ENCODE data around the gene TMIGD3.

TMIGD3 gene

GRCh38 chr1:111475701-111476100 lies 27.7 kb downstream of the TMIGD3 start:
- peak; percentile 15 for DNase-seq (ENCODE audit: low spot score)

- DNase-seq (ENCODE audit: low spot score), result no peak
These were observed 28.9 kb downstream of the TMIGD3 start for GRCh38 chr1:111474521-111474920.

DNA sequence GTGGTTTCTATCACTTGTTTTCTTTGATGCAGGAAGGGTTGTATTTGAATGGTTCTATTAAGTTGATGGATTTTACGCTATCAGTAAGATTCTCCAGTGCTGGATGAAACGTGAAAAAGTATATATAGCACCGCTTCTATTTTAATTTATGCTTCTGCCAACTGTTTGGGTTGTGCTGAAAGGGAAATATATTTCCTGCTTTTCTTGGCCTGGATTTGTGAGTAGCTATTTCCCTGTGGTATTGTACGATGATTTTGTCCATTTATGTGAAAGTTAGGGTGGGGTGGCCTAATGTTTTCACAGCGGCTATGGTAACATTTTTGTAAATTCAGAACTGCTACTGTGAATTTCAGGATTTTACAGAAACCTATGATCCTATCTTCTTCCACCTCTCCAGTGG lies 29.3 kb downstream of the TMIGD3 start:
- DNase-seq (ENCODE audit: low spot score), result no peak

- DNase-seq (ENCODE audit: low spot score), result no peak
These were observed 31.9 kb downstream of the TMIGD3 start for GRCh38 chr1:111471538-111471937.

DNA sequence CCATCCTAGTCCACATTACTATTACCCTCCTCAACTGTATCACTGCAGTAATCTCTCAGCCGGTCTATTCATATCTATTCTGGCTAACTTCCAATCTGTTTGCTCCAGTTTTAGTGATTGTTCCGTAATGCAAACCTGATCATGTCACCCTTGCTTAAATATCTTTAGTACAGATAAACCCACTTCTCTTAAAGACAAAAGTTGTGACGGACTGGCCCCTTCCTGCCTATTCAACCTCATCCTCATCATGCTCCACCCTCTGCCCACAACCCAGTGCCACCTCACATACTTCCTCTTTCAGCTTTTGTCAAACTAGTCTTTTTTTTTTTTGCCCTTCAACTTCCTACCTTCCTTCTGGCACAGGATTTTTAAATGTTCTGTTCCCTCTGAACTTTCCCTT lies 32.4 kb downstream of the TMIGD3 start:
- no peak for DNase-seq (ENCODE audit: low spot score)

- DNase-seq (ENCODE audit: low spot score), result no peak
These were observed 32.8 kb downstream of the TMIGD3 start for GRCh38 chr1:111470596-111470995.

- no peak for DNase-seq (ENCODE audit: low spot score)
These were observed 33.9 kb downstream of the TMIGD3 start for GRCh38 chr1:111469539-111469938.

DNA sequence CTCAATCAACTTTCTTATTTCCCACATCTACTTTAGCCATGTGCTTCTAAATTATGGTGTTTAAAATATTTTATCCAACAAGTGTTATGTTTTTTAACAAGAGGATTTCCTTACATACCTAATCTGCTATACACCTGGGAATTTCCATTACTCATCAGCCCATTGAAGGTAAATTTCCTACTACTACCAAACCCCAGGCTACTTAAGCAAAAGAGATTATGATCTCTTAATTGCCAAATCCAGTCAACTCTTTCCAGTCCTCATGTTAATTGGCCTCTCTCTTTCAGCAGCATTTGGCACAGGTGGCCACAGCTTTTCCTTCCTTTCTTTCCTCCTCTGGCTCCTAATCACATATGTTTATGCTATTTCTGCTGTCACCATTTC lies 34.7 kb downstream of the TMIGD3 start:
- no peak for DNase-seq (ENCODE audit: low spot score)

DNA sequence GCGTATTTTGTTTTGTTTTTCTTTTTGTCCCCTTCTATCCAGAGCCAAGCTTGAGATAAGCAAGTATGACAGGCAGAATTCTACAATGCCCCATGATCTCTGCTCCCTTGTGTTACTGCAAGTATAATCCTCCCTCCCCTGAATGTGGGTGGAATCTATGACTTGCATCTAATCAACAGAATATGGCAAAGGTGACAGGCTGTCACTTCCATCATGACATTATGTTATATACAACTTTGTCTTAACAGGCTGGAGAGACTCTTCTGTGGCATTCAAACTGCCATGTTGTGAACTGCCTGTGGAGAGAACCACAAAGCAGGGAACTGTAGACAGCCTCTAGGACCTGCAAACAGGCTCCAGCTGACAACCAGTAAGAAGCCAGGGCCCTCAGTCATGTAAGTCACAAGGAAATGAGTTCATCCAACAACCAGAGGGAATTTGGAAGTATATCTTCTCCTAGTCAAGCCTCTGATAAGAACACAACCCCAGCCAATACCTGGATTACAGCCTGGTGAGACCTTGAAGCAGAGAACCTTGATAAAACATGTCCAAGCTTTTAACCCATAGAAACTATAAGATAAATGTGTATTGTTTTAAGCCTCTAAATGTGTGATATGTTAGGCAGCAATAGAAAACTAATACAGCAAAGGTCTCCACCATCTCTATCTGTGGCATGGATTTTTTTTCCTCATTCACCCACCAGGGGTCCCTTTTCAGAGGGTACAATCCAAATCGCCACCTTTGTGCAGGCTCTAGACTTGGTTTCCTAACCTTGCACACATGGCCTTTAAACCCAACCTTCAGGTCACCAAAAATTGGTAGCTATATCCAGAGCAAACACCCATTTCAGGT lies 35.3 kb downstream of the TMIGD3 start:
- DNase-seq (ENCODE audit: low spot score), result no peak

DNA sequence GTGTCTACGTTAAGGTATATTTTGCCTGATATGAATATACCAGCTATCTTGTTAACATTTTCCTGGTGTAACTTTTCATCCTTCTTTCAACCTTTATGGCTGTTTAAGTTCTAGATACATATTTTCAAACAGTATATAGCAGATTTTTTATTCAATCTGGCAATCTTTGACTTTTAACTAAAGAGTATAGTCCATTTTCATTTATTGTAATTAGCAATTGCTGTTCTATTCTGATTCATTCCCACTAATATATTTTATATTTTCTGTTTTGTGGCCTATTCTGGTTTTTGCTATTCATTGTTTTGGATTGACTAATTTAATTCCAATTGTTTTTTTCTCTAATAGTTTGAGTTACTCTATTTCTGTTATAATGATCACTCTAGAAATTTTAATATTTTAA lies 37.0 kb downstream of the TMIGD3 start:
- DNase-seq (ENCODE audit: low spot score), result no peak

DNA sequence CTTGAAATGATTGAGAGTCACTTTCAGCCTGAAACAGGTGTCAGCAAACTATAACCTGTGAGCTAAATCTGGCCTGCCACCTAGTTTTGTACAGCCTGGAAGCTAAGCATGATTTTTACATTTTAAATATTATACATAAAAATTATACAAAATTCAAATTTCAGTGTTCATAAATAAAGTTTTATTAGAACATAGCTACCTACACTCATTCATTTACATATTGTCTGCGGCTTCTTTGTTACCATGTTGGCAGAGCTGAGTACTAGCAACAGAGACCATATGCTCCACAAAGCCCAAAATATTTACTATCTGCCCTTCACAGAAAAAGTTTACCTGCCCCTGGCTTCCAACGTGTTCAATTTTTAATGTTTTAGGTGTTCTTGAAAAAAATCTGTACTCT lies 37.7 kb downstream of the TMIGD3 start:
- DNase-seq (ENCODE audit: low spot score), result no peak

- DNase-seq (ENCODE audit: low spot score), result no peak
These were observed 40.3 kb downstream of the TMIGD3 start for GRCh38 chr1:111463029-111463683.

GRCh38 chr1:111462370-111463028 lies 40.9 kb downstream of the TMIGD3 start:
- DNase-seq (ENCODE audit: low spot score), result no peak

GRCh38 chr1:111461765-111462164 lies 41.7 kb downstream of the TMIGD3 start:
- no peak for DNase-seq (ENCODE audit: low spot score)

DNA sequence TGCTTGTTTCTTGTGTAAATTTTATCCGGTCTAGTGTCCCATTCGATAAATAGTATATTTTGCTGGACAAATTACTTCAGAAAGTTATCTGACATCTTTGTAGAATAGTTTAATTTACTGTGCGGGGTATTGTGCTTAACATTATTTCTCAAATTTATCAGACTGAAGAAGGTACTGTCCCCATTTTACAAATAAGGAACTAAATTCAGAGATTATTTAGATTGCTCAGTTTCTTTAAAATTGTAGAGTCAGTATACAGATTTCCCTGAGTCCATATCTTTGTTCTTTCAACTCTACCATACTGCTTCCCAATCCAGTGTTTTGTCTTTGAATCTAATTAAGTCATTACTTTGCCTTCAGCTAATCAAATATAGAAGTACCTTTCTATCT lies 47.8 kb downstream of the TMIGD3 start:
- DNase-seq (ENCODE audit: low spot score), result no peak

GRCh38 chr1:111454859-111455641 lies 48.4 kb downstream of the TMIGD3 start:
- DNase-seq (ENCODE audit: low spot score), result no peak

- no peak for DNase-seq (ENCODE audit: low spot score)
These were observed 49.7 kb downstream of the TMIGD3 start for GRCh38 chr1:111453706-111454105.

GRCh38 chr1:111452581-111452980 lies 50.9 kb downstream of the TMIGD3 start:
- DNase-seq (ENCODE audit: low spot score), result no peak

- DNase-seq (ENCODE audit: low spot score), result no peak
These were observed 53.2 kb downstream of the TMIGD3 start for GRCh38 chr1:111450185-111450584.

DNA sequence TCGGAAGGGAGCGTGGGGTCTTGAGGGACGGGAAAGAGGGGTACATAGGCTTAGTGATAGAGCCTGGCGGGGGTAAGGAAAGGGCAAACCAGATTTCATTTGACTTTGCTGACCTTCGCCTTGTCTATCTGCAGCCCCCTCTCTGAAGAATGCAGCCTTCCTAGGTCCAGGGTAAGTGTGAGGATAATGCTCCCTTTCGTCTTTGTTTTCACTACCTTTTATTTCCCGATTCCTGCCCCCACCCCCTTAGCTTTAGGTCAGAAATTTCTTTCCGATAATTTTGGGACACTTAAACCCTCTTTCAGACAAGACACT lies 53.8 kb downstream of the TMIGD3 start:
- DNase-seq (ENCODE audit: low spot score), result no peak

- peak; percentile 99 for DNase-seq (ENCODE audit: low spot score)
These were observed 54.3 kb downstream of the TMIGD3 start, which contains the start of the genes ATP5PB and WDR77 for GRCh38 chr1:111448918-111449702. Gene ATP5PB, plus strand, starts transcription at chr1:111449464. Its CDS starts 78 bp downstream, at chr1:111449542. Gene WDR77, minus strand, starts transcription at chr1:111449256. Its CDS starts 87 bp downstream, at chr1:111449169.
